ENCODE results near the gene PPP2R5C. TPM values are rescaled to one million over a fixed set of nuclear protein-coding genes. Genes with fewer than 3 reads are reported as not detected.
A peak's percentile ranks its signal among the peaks of the same experiment; 100 is the strongest.

The PPP2R5C gene
- total and polyA plus RNA-seq, 9 of the 15 experiments (the other 6 are each of a cell fraction or from before 2014, with no cell fraction given): 284 to 617 (median 395) TPM

DNA sequence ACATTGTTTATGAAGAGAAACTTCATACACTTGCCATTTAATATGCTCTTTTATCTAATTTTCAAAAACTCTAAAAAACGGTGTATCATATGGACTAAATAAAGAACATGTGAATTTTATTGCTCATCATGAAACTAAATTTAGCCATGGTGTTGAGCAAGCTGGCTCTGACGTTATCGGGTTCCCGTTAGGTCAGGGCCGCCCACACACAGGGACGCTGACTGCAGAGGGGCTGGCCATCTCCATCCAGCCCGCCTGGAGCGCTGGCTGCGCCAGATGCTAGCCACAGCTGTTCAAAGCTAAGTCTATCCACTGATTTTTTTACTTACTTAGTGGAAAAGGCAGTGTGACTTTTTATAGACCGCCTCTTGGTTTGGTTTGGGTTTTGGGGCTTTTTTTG, 166.3 kb downstream of the PPP2R5C start (continued):
- TF ChIP-seq, protein P1, sequence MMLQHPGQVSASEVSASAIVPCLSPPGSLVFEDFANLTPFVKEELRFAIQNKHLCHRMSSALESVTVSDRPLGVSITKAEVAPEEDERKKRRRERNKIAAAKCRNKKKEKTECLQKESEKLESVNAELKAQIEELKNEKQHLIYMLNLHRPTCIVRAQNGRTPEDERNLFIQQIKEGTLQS (IDR thresholded peaks at IDR 0.05): peak; percentile 83
- TF ChIP-seq, protein P1 (CRISPR knock-in tag; conservative IDR thresholded peaks at IDR 0.05): no peak
- TF ChIP-seq MEF2A (IDR thresholded peaks at IDR 0.05; ENCODE audit: control insufficient read depth, low read depth, low read length) (peak; percentile 96), SIN3B (IDR thresholded peaks at IDR 0.05; ENCODE audit: low read depth) (no peak), ZNF184 (CRISPR knock-in tag; IDR thresholded peaks at IDR 0.05) (no peak), ZNF324 (CRISPR knock-in tag; IDR thresholded peaks at IDR 0.05) (no peak), GTF2E2 (tag; IDR thresholded peaks at IDR 0.05) (no peak), MAFF (IDR thresholded peaks at IDR 0.05; ENCODE audit: low read length) (no peak), FOXJ2 (tag; IDR thresholded peaks at IDR 0.05) (no peak)
- TF ChIP-seq, protein P2, sequence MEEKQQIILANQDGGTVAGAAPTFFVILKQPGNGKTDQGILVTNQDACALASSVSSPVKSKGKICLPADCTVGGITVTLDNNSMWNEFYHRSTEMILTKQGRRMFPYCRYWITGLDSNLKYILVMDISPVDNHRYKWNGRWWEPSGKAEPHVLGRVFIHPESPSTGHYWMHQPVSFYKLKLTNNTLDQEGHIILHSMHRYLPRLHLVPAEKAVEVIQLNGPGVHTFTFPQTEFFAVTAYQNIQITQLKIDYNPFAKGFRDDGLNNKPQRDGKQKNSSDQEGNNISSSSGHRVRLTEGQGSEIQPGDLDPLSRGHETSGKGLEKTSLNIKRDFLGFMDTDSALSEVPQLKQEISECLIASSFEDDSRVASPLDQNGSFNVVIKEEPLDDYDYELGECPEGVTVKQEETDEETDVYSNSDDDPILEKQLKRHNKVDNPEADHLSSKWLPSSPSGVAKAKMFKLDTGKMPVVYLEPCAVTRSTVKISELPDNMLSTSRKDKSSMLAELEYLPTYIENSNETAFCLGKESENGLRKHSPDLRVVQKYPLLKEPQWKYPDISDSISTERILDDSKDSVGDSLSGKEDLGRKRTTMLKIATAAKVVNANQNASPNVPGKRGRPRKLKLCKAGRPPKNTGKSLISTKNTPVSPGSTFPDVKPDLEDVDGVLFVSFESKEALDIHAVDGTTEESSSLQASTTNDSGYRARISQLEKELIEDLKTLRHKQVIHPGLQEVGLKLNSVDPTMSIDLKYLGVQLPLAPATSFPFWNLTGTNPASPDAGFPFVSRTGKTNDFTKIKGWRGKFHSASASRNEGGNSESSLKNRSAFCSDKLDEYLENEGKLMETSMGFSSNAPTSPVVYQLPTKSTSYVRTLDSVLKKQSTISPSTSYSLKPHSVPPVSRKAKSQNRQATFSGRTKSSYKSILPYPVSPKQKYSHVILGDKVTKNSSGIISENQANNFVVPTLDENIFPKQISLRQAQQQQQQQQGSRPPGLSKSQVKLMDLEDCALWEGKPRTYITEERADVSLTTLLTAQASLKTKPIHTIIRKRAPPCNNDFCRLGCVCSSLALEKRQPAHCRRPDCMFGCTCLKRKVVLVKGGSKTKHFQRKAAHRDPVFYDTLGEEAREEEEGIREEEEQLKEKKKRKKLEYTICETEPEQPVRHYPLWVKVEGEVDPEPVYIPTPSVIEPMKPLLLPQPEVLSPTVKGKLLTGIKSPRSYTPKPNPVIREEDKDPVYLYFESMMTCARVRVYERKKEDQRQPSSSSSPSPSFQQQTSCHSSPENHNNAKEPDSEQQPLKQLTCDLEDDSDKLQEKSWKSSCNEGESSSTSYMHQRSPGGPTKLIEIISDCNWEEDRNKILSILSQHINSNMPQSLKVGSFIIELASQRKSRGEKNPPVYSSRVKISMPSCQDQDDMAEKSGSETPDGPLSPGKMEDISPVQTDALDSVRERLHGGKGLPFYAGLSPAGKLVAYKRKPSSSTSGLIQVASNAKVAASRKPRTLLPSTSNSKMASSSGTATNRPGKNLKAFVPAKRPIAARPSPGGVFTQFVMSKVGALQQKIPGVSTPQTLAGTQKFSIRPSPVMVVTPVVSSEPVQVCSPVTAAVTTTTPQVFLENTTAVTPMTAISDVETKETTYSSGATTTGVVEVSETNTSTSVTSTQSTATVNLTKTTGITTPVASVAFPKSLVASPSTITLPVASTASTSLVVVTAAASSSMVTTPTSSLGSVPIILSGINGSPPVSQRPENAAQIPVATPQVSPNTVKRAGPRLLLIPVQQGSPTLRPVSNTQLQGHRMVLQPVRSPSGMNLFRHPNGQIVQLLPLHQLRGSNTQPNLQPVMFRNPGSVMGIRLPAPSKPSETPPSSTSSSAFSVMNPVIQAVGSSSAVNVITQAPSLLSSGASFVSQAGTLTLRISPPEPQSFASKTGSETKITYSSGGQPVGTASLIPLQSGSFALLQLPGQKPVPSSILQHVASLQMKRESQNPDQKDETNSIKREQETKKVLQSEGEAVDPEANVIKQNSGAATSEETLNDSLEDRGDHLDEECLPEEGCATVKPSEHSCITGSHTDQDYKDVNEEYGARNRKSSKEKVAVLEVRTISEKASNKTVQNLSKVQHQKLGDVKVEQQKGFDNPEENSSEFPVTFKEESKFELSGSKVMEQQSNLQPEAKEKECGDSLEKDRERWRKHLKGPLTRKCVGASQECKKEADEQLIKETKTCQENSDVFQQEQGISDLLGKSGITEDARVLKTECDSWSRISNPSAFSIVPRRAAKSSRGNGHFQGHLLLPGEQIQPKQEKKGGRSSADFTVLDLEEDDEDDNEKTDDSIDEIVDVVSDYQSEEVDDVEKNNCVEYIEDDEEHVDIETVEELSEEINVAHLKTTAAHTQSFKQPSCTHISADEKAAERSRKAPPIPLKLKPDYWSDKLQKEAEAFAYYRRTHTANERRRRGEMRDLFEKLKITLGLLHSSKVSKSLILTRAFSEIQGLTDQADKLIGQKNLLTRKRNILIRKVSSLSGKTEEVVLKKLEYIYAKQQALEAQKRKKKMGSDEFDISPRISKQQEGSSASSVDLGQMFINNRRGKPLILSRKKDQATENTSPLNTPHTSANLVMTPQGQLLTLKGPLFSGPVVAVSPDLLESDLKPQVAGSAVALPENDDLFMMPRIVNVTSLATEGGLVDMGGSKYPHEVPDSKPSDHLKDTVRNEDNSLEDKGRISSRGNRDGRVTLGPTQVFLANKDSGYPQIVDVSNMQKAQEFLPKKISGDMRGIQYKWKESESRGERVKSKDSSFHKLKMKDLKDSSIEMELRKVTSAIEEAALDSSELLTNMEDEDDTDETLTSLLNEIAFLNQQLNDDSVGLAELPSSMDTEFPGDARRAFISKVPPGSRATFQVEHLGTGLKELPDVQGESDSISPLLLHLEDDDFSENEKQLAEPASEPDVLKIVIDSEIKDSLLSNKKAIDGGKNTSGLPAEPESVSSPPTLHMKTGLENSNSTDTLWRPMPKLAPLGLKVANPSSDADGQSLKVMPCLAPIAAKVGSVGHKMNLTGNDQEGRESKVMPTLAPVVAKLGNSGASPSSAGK (IDR thresholded peaks at IDR 0.05): peak; percentile 29
